ENCODE measurements around the gene CCNF.

GRCh38 chr16:2432286-2432685, 3.0 kb downstream of the CCNF start:
- TF ChIP-seq, protein P1, sequence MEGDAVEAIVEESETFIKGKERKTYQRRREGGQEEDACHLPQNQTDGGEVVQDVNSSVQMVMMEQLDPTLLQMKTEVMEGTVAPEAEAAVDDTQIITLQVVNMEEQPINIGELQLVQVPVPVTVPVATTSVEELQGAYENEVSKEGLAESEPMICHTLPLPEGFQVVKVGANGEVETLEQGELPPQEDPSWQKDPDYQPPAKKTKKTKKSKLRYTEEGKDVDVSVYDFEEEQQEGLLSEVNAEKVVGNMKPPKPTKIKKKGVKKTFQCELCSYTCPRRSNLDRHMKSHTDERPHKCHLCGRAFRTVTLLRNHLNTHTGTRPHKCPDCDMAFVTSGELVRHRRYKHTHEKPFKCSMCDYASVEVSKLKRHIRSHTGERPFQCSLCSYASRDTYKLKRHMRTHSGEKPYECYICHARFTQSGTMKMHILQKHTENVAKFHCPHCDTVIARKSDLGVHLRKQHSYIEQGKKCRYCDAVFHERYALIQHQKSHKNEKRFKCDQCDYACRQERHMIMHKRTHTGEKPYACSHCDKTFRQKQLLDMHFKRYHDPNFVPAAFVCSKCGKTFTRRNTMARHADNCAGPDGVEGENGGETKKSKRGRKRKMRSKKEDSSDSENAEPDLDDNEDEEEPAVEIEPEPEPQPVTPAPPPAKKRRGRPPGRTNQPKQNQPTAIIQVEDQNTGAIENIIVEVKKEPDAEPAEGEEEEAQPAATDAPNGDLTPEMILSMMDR (conservative IDR thresholded peaks at IDR 0.05; ENCODE audit: low read depth, low read length): no peak
- TF ChIP-seq POLR2A (IDR thresholded peaks at IDR 0.05; ENCODE audit: low read depth, low read length): no peak
- TF ChIP-seq CEBPB (IDR thresholded peaks at IDR 0.05; ENCODE audit: low read depth, low read length): no peak
- TF ChIP-seq FOS (IDR thresholded peaks at IDR 0.05; ENCODE audit: low read depth, low read length): no peak
- no peak for TF ChIP-seq RFX5 (IDR thresholded peaks at IDR 0.05; ENCODE audit: low read depth, low read length)
- TF ChIP-seq NFE2L2 (IDR thresholded peaks at IDR 0.05; ENCODE audit: low read depth, low read length): no peak
- TF ChIP-seq RAD21 (IDR thresholded peaks at IDR 0.05; ENCODE audit: low read length): no peak
- TF ChIP-seq MXI1 (IDR thresholded peaks at IDR 0.05; ENCODE audit: borderline replicate concordance, low read depth, low read length): no peak
- TF ChIP-seq BHLHE40 (IDR thresholded peaks at IDR 0.05; ENCODE audit: low read depth, low read length): no peak
- TF ChIP-seq RCOR1 (IDR thresholded peaks at IDR 0.05; ENCODE audit: insufficient replicate concordance, low read length): no peak
- TF ChIP-seq, protein P2, sequence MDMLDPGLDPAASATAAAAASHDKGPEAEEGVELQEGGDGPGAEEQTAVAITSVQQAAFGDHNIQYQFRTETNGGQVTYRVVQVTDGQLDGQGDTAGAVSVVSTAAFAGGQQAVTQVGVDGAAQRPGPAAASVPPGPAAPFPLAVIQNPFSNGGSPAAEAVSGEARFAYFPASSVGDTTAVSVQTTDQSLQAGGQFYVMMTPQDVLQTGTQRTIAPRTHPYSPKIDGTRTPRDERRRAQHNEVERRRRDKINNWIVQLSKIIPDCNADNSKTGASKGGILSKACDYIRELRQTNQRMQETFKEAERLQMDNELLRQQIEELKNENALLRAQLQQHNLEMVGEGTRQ (IDR thresholded peaks at IDR 0.05; ENCODE audit: low read depth, low read length): no peak
- no peak for TF ChIP-seq MAZ (IDR thresholded peaks at IDR 0.05; ENCODE audit: borderline replicate concordance, low read depth, low read length)

Data from IMR-90 (cell line).